Lower lobe of right lung (tissue), 2 donors: ENCODE data around the gene MST1. TPM values are rescaled to one million over a fixed set of nuclear protein-coding genes. Genes with fewer than 3 reads are reported as not detected.
A peak's percentile ranks its signal among the peaks of the same experiment; 100 is the strongest.

ENCODE experiments used
- ATAC-seq, 2 donors: fragments of 200-7000 bp; cut with Tn5 transposase; one replicate each; pipeline ENCODE4 v1.9.1; 2020 to 2022; ENCODE audit warnings: mild to moderate bottlenecking in 2 of 2, moderate library complexity in 2 of 2
- DNase-seq: peaks from one replicate; pipeline ENCODE4 v3.0.0-alpha.2; 2020
- H3K27ac ChIP-seq: fragments of 200-600 bp; one replicate; pipeline ENCODE4 v1.8.0; 2022
- H3K27me3 ChIP-seq: fragments of 200-600 bp; one replicate; pipeline ENCODE4 v1.8.0; 2022; ENCODE audit warnings: low read depth
- H3K36me3 ChIP-seq: fragments of 200-600 bp; one replicate; pipeline ENCODE4 v1.8.0; 2022; ENCODE audit warnings: mild to moderate bottlenecking
- H3K4me1 ChIP-seq: fragments of 200-600 bp; one replicate; pipeline ENCODE4 v1.8.0; 2022
- H3K4me3 ChIP-seq: fragments of 200-600 bp; one replicate; pipeline ENCODE4 v1.8.0; 2022; ENCODE audit warnings: mild to moderate bottlenecking
- H3K9me3 ChIP-seq: fragments of 200-600 bp; one replicate; pipeline ENCODE4 v1.8.0; 2022
- intact Hi-C: fragments of 100-400 bp; cut with DNase I; formaldehyde crosslinking; loops from one replicate; pipeline ENCODE4 v1.11.0; 2022
- total RNA-seq: library from RNA; stranded (reverse); fragmentation: NEBNext Ultra II Directional; extraction: Animal tissue kit (Norgen Biotek cat#: 25700); gene quantifications from one replicate; pipeline ENCODE4 v1.2.1, GENCODE V29; 2021
- TF ChIP-seq, protein P1 (sequence below): fragments of 200-600 bp; IDR thresholded peaks from one replicate; pipeline ENCODE4 v1.8.0; 2022; ENCODE audit warnings: antibody characterized with exemption, mild to moderate bottlenecking
- donor health status: DM: no; HTN: yes; CAD: no; lungs with severe emphysema.

MST1 gene
- total RNA-seq, 1 donor from 2014 or later, result 17.5 TPM

DNA sequence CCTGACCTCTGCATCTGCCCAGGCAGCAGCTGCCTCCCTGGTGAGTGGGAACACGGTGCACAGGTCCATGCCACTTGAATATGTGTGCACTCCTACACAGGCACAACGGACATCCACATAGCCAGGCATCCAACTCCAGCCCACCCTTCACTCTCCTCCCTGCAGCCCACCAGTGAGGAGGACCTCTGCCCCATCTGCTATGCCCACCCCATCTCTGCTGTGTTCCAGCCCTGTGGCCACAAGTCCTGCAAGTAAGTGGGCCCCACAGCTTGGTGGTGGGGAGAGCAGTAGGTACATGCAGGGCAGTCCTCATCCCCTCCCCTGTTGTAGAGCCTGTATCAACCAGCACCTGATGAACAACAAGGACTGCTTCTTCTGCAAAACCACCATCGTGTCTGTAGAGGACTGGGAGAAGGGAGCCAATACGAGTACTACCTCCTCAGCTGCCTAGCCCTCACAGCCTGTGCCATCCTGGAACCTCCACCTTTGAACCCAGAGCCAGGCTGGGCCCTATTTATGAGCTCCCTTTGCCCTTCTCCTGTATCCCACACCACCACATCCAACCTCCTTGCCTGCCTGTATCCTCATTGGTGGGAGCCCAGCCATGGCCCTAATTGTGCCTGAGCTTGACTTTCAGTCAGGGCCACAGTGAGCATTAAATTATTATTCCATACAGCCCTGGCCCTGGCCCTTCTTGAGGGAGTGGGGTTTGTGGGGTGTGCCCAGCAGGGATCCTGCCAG lies 31.8 kb upstream of the MST1 start:
- Histone ChIP-seq H3K4me1 (peaks cover 43% of the 10 kb centered on the region), H3K27me3 (no peaks in the 10 kb centered on the region), H3K4me3 (no peak overlapping the region), H3K9me3 (no peaks in the 10 kb centered on the region), H3K27ac (no peak overlapping the region), H3K36me3 (peaks cover 42% of the 10 kb centered on the region)
- ATAC-seq (no peak), DNase-seq (no peak)
- intact Hi-C loops, result no loop called here
- TF ChIP-seq, protein P1, sequence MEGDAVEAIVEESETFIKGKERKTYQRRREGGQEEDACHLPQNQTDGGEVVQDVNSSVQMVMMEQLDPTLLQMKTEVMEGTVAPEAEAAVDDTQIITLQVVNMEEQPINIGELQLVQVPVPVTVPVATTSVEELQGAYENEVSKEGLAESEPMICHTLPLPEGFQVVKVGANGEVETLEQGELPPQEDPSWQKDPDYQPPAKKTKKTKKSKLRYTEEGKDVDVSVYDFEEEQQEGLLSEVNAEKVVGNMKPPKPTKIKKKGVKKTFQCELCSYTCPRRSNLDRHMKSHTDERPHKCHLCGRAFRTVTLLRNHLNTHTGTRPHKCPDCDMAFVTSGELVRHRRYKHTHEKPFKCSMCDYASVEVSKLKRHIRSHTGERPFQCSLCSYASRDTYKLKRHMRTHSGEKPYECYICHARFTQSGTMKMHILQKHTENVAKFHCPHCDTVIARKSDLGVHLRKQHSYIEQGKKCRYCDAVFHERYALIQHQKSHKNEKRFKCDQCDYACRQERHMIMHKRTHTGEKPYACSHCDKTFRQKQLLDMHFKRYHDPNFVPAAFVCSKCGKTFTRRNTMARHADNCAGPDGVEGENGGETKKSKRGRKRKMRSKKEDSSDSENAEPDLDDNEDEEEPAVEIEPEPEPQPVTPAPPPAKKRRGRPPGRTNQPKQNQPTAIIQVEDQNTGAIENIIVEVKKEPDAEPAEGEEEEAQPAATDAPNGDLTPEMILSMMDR, result no peak

DNA sequence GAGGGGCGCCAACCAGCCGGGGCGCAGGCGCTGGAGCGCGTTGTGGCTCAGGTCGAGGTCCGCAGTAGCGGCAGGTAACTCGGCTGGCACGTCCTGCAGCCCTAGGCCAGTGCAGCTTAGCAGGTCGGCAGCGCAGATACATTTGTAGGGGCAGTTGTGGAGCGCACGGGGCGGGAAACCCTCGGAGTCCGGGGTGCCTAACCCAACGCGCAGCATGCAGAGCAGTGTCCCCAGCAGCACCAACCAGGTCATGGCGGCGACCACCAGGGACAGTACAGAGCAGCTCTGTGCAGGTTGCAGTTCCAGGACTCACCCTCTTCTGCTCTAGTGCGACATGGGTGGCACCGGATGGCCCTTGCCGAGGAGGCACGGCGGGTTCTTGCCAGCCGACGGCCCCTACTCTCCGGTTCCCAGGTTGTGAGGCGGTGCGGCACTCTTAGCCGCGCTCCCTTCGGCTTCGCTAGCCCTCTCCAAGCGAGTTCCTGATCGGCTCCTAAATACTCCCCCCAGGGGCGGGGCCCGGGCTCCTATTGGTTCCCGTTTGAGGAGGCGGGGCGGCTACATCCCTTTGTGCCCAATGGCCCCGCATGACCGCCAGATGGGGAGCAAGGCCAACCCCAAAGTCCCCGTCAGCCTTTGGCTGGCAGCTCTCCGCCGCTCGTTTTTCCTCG lies 30.1 kb upstream of the MST1 start, which contains the start of gene AMIGO3:
AMIGO3 (minus strand) TSS at position 471 of the 671 bp plus-strand sequence; CDS start at position 252, 219 bp downstream.
- ATAC-seq (peak; percentile 81 to 83), DNase-seq (peak; percentile 98)
- Histone ChIP-seq H3K4me1 (peaks cover 34% of the 10 kb centered on the region), H3K9me3 (no peaks in the 10 kb centered on the region), H3K36me3 (peaks cover 40% of the 10 kb centered on the region), H3K27ac (peak within 1 kb of the TSS; percentile 81), H3K27me3 (no peaks in the 10 kb centered on the region), H3K4me3 (peak within 1 kb of the TSS; percentile 67)
- intact Hi-C loops, result no loop called here
- TF ChIP-seq, protein P1, result peak; percentile 65

DNA sequence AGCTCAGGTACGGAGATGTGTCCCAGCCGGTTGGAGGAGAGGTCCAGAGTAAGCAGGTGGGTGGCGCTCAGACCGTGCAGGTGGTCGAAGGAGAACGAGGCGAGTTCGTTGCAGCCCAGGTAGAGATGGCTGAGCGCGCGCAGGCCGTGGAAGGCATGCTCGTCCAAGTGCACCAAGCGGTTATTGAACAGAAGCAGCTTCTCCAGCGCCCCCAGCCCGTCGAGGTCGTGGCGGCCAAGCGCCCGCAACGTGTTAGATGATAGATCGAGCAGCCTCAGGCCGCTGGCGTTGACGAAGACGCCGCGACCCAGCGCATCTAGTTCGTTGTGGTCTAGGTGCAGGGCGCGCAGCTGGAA lies 29.6 kb upstream of the MST1 start:
- no peaks in the 10 kb centered on the region for H3K27me3 ChIP-seq
- peak overlapping the region; percentile 67 for H3K4me3 ChIP-seq
- no peak for DNase-seq
- TF ChIP-seq, protein P1, result no peak
- H3K27ac ChIP-seq, result peak overlapping the region; percentile 81
- intact Hi-C loops, result no loop called here
- no peaks in the 10 kb centered on the region for H3K9me3 ChIP-seq
- peaks cover 40% of the 10 kb centered on the region for H3K36me3 ChIP-seq
- peaks cover 32% of the 10 kb centered on the region for H3K4me1 ChIP-seq
- peak in 1 of 2 donors; percentile 1 for ATAC-seq

DNA sequence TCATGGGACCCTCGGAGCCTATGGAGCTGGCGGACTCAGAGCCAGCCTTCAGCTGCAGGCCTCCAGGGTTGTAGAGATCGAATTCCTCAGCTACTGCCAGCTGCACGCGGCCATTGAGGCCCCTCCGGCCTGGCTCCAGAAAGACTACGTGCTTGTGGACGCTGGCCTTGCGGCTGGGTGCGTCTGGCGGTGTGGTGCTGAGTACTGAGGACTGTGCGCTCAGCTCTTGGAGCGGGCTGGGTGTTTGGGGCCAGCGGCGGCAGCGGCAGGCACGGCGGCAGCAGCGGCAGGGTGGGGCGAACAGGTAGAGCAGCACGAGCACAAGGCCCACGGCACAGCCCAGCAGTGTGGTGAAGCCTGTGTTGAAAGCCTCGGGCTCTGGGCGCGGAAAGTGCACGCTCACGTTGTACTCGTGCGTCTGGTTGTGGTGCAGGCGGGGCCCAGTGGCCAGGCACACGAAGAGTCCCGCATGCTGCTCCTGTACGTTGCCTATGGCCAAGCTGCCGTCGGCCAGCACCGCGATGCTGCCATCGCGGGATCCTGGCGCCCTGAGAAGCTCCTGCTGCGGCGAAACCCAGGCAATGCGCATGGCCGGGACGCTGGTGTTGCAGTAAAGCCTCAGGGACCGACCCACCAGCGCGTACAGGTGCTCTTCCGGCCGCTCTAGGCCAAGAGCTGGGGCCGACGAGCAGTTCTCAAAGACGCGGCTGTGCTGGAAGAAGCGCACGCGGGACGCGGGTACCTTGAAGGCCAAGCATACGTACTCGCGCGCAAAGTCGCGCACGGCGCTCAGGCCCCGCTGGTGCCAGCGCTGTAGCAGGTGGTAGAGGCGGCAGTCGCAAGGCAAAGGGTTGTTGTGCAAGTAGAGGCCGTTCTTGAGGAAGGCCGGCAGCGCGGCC lies 28.9 kb upstream of the MST1 start:
- Histone ChIP-seq H3K27me3 (no peaks in the 10 kb centered on the region), H3K4me1 (peaks cover 31% of the 10 kb centered on the region), H3K4me3 (peak overlapping the region; percentile 67), H3K27ac (no peak overlapping the region), H3K36me3 (peaks cover 40% of the 10 kb centered on the region), H3K9me3 (no peaks in the 10 kb centered on the region)
- intact Hi-C loops, result no loop called here
- DNase-seq (no peak), ATAC-seq (peak in 1 of 2 donors; percentile 1)
- TF ChIP-seq, protein P1, result no peak

DNA sequence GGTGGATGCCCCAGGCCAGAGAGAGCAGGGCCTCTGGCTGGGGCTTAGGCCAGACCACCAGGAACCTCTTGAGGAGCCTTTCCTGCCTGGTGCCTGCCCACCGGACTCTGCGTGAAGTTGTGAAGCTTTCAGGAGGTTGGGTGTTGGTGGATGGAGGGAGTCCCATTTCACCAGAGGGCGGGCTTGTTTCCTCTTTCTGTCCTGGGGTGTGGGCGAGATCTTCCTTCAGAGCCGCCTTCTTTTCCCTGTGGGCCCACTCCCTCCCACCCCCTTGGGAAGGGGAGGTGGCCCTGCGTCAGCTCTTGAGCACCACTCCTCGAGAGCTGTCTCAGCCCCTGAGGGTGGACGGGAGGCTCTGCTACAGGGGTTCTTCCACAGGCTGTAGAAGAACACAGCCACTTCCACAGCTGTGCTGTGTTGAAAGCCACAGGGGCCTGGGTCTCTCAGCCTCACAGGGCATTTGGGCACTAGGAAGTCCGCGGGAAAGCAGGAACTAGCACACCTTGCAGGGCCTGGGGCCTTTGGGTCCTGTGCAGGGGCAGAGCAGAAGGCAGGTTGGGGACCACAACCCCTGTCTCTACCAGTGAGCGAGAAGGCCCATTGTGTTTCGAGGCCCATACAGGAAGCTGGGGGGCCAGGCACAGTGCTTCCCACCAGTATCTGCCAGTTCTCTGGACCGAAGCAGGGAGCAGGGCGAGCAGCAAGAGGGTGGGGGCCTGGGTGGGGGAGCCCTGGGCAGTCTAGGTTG lies 28.1 kb upstream of the MST1 start:
- H3K27ac ChIP-seq, result no peak overlapping the region
- H3K27me3 ChIP-seq, result no peaks in the 10 kb centered on the region
- peaks cover 23% of the 10 kb centered on the region for H3K4me1 ChIP-seq
- no peaks in the 10 kb centered on the region for H3K9me3 ChIP-seq
- DNase-seq (no peak), ATAC-seq (no peak)
- H3K36me3 ChIP-seq, result peaks cover 38% of the 10 kb centered on the region
- intact Hi-C loops, result no loop called here
- TF ChIP-seq, protein P1, result no peak
- H3K4me3 ChIP-seq, result no peak overlapping the region
